HCT116 (cell line): ENCODE data around the gene TFB1M. TPM values are rescaled to one million over a fixed set of nuclear protein-coding genes. Genes with fewer than 3 reads are reported as not detected.

ENCODE experiments used
- ATAC-seq: fragments of 200-7000 bp; cut with Tn5 transposase; 2 replicates; pipeline ENCODE4 v1.9.1; 2020; ENCODE audit warnings: mild to moderate bottlenecking, moderate library complexity
- BruUV-seq: library from RNA; stranded (reverse); fragments of 400-500 nt; replicated peaks from 2 replicates; lab custom pipeline; 2021; lab: Mats Ljungman, UMichigan
- CTCF ChIA-PET: fragments of 300-600 bp; sonication (Branson Sonifier 250); formaldehyde crosslinking; loops from one replicate; lab custom pipeline; 2021; ENCODE audit warnings: antibody characterized with exemption; lab: Charles Lee
- POLR2A ChIA-PET: fragments of 300-600, 350-600 bp; sonication (Branson Sonifier 250); formaldehyde crosslinking; loops from one replicate; lab custom pipeline; 2021; ENCODE audit warnings: antibody characterized with exemption; lab: Charles Lee
- RAD21 ChIA-PET, 2 experiments: fragments of 300-600 bp; sonication (Branson Sonifier 250); formaldehyde crosslinking; loops; one replicate each; lab custom pipeline; 2023; ENCODE audit warnings: low total read pairs in 2 of 2; ENCODE audit not compliant: uncharacterized antibody in 2 of 2, unreplicated experiment in 2 of 2, low non-redundant PET in 1 of 2; lab: Charles Lee
- DNase-seq: peaks from one replicate; pipeline ENCODE4 v3.0.0-alpha.2; 2010; ENCODE audit warnings: low read depth, low spot score
- H2AFZ ChIP-seq: fragments of 200-600 bp; shearing (Covaris generic), sonication (generic); 2 replicates; pipeline ENCODE4 v1.6.1; 2017; ENCODE audit warnings: low read depth, mixed run types, mixed read lengths, antibody characterized with exemption, low read length; ENCODE audit not compliant: poor library complexity, severe bottlenecking
- H3K27ac ChIP-seq: 2 replicates; pipeline ENCODE4 v1.5.1; 2012; ENCODE audit warnings: low read depth, low read length
- H3K27me3 ChIP-seq: fragments of 200-600 bp; sonication (generic); 2 replicates; pipeline ENCODE4 v1.6.1; 2016; ENCODE audit warnings: mixed run types, low read length, mixed read lengths; ENCODE audit not compliant: insufficient read depth
- H3K36me3 ChIP-seq, 2 experiments: fragments of 200-500 bp in 1 of 2; fragments of 200-600 bp in 1 of 2; sonication (Bioruptor generic) in 1 of 2; sonication (generic) in 1 of 2; 2 replicates each; pipeline versions ENCODE4 v1.5.1 to v1.6.1; 2014 to 2016; ENCODE audit warnings: low read length in 2 of 2, inconsistent platforms in 1 of 2, mixed read lengths in 1 of 2, mixed run types in 1 of 2; ENCODE audit not compliant: insufficient read depth in 2 of 2, control insufficient read depth in 1 of 2
- H3K4me1 ChIP-seq, 2 experiments: fragments of 200-600 bp in 1 of 2; sonication (generic) in 1 of 2; 2 replicates each; pipeline versions ENCODE4 v1.5.1 to v1.6.1; 2012 to 2017; ENCODE audit warnings: low read length in 2 of 2, inconsistent platforms in 1 of 2, mild to moderate bottlenecking in 1 of 2, mixed read lengths in 1 of 2, mixed run types in 1 of 2, moderate library complexity in 1 of 2; ENCODE audit not compliant: insufficient read depth in 2 of 2, control insufficient read depth in 1 of 2
- H3K4me2 ChIP-seq: fragments of 200-600 bp; sonication (generic); 2 replicates; pipeline ENCODE4 v1.6.1; 2017; ENCODE audit warnings: mixed run types, low read length, mixed read lengths
- H3K4me3 ChIP-seq, 2 experiments: fragments of 200-600 bp in 1 of 2; sonication (generic) in 1 of 2; replicated peaks in 1 of 2; 2 replicates each; pipeline ENCODE4 v1.5.1; 2011 to 2016; ENCODE audit warnings: low read length in 2 of 2, control low read depth in 1 of 2, low read depth in 1 of 2, mild to moderate bottlenecking in 1 of 2, mixed read lengths in 1 of 2, mixed run types in 1 of 2
- H3K79me2 ChIP-seq: fragments of 200-600 bp; sonication (generic); 2 replicates; pipeline ENCODE4 v1.6.1; 2017; ENCODE audit warnings: mild to moderate bottlenecking, mixed run types, low read length, moderate library complexity, mixed read lengths; ENCODE audit not compliant: insufficient read depth
- H3K9ac ChIP-seq: fragments of 200-600 bp; sonication (generic); 2 replicates; pipeline ENCODE4 v1.6.1; 2016; ENCODE audit warnings: low read length, mixed read lengths
- H3K9me2 ChIP-seq: fragments of 200-600 bp; sonication (generic), shearing (Covaris generic); 2 replicates; pipeline ENCODE4 v1.6.1; 2017; ENCODE audit warnings: mixed run types, mild to moderate bottlenecking, moderate library complexity; ENCODE audit not compliant: insufficient read depth
- H3K9me3 ChIP-seq, 2 experiments: fragments of 200-500 bp in 1 of 2; fragments of 200-600 bp in 1 of 2; sonication (Bioruptor generic) in 1 of 2; sonication (generic) in 1 of 2; 2 replicates each; pipeline ENCODE4 v1.6.1; 2014 to 2017; ENCODE audit warnings: low read length in 2 of 2, mixed read lengths in 2 of 2, inconsistent platforms in 1 of 2, low read depth in 1 of 2, mild to moderate bottlenecking in 1 of 2, mixed run types in 1 of 2, moderate library complexity in 1 of 2; ENCODE audit not compliant: control insufficient read depth in 1 of 2, insufficient read depth in 1 of 2
- H4K20me1 ChIP-seq: fragments of 200-600 bp; sonication (generic), shearing (Covaris generic); 2 replicates; pipeline ENCODE4 v1.6.1; 2017; ENCODE audit warnings: mixed run types, mild to moderate bottlenecking, moderate library complexity; ENCODE audit not compliant: insufficient read depth
- CBX3 ChIP-seq: IDR thresholded peaks from 2 replicates; pipeline ENCODE4 v1.6.1; 2012; ENCODE audit warnings: low read depth
- CEBPB ChIP-seq: IDR thresholded peaks from 2 replicates; pipeline ENCODE4 v1.6.1; 2012; ENCODE audit warnings: low read depth
- CTCF ChIP-seq, 3 experiments: fragments of 200-600 bp in 1 of 3; sonication (generic) in 1 of 3; IDR thresholded peaks in 2 of 3; conservative IDR thresholded peaks in 1 of 3; 2 replicates each; pipeline ENCODE4 v1.5.1; 2012 to 2017; ENCODE audit warnings: low read depth in 2 of 3, low read length in 2 of 3, antibody characterized with exemption in 1 of 3, borderline replicate concordance in 1 of 3, control low read depth in 1 of 3, mild to moderate bottlenecking in 1 of 3, mixed read lengths in 1 of 3, mixed run types in 1 of 3, moderate library complexity in 1 of 3; ENCODE audit not compliant: insufficient read depth in 1 of 3
- EGR1 ChIP-seq: IDR thresholded peaks from 2 replicates; pipeline ENCODE4 v1.6.1; 2012; ENCODE audit warnings: low read depth
- ELF1 ChIP-seq: IDR thresholded peaks from 2 replicates; pipeline ENCODE4 v1.6.1; 2012; ENCODE audit warnings: low read depth, borderline replicate concordance
- EZH2 ChIP-seq: fragments of 200-600 bp; sonication (generic); IDR thresholded peaks from 2 replicates; pipeline ENCODE4 v1.6.1; 2017; ENCODE audit warnings: antibody characterized with exemption, mixed run types
- MAX ChIP-seq: IDR thresholded peaks from 2 replicates; pipeline ENCODE4 v1.6.1; 2012
- POLR2A ChIP-seq: IDR thresholded peaks from 2 replicates; pipeline ENCODE4 v1.7.0; 2011; ENCODE audit warnings: borderline replicate concordance; ENCODE audit not compliant: insufficient read depth, insufficient read length; ENCODE audit errors: extremely low read depth
- POLR2AphosphoS5 ChIP-seq: IDR thresholded peaks from 2 replicates; pipeline ENCODE4 v1.6.1; 2011; ENCODE audit warnings: mild to moderate bottlenecking, low read depth, low read length, moderate library complexity
- REST ChIP-seq: IDR thresholded peaks from 2 replicates; pipeline ENCODE4 v1.6.1; 2012; ENCODE audit warnings: low read depth
- TCF7L2 ChIP-seq: IDR thresholded peaks from 2 replicates; pipeline ENCODE4 v1.7.0; 2011; ENCODE audit warnings: borderline replicate concordance, inconsistent platforms; ENCODE audit not compliant: insufficient read depth, insufficient read length; ENCODE audit errors: extremely low read depth
- YY1 ChIP-seq: IDR thresholded peaks from 2 replicates; pipeline ENCODE4 v1.6.1; 2011; ENCODE audit warnings: low read length, low read depth, moderate library complexity, mild to moderate bottlenecking; ENCODE audit not compliant: insufficient replicate concordance; ENCODE audit errors: extremely low read depth
- ZBTB33 ChIP-seq: IDR thresholded peaks from 2 replicates; pipeline ENCODE4 v1.6.1; 2011; ENCODE audit warnings: mild to moderate bottlenecking, low read length, moderate library complexity; ENCODE audit not compliant: insufficient replicate concordance; ENCODE audit errors: extremely low read depth
- intact Hi-C: fragments of 100-400 bp; cut with micrococcal nuclease; formaldehyde crosslinking; loops from 2 replicates; pipeline ENCODE4 v1.10.0; 2022
- total RNA-seq: library from RNA; stranded (reverse); gene quantifications from one replicate; pipeline ENCODE4 v1.2.1, GENCODE V29; 2021; ENCODE audit not compliant: unreplicated experiment

TFB1M gene
- total RNA-seq, 1 experiment from 2014 or later, result 43.8 TPM

- TF ChIP-seq CEBPB (no peak), YY1 (no peak), POLR2A (no peak), EZH2 (no peak), MAX (no peak)
- no peak for DNase-seq
- Histone ChIP-seq H3K27ac (no peak overlapping the region), H3K27me3 (no peaks in the 10 kb centered on the region), H3K9ac (no peak overlapping the region), H3K79me2 (peaks cover 43% of the 10 kb centered on the region), H4K20me1 (0 out of 2 replicates have a peak, but pooled peaks cover 3% of the 10 kb centered on the region), H3K4me3 (no peak overlapping the region), H2AFZ (no peak overlapping the region), H3K9me2 (no peaks in the 10 kb centered on the region), H3K9me3 (no peaks in the 10 kb centered on the region), H3K4me2 (no peak overlapping the region), H3K36me3 (peaks cover 28 to 30% of the 10 kb centered on the region in 2 experiments), H3K4me1 (peaks cover 0 to 5% of the 10 kb centered on the region in 2 experiments; a peak in 2 of 4 replicates)
- intact Hi-C loops, result no loop called here
- ATAC-seq, result no peak
- ChIA-PET POLR2A (no interaction called here), RAD21 (no interaction called here), CTCF (no interaction called here)
- no TSS peak for BruUV-seq
Observed at GRCh38 chr6:155309150-155309549, 5.1 kb downstream of the TFB1M start.

- Histone ChIP-seq H3K9ac (no peak overlapping the region), H3K9me2 (no peaks in the 10 kb centered on the region), H3K27me3 (no peaks in the 10 kb centered on the region), H3K36me3 (peaks cover 31 to 33% of the 10 kb centered on the region in 2 experiments), H3K4me1 (peaks cover 0 to 5% of the 10 kb centered on the region in 2 experiments; a peak in 2 of 4 replicates), H3K4me3 (no peak overlapping the region), H3K79me2 (peaks cover 25% of the 10 kb centered on the region), H3K9me3 (no peaks in the 10 kb centered on the region), H4K20me1 (0 out of 2 replicates have a peak, but pooled peaks cover 3% of the 10 kb centered on the region), H2AFZ (no peak overlapping the region), H3K4me2 (no peak overlapping the region), H3K27ac (no peak overlapping the region)
- ATAC-seq (no peak), DNase-seq (no peak)
- ChIA-PET CTCF (no interaction called here), RAD21 (no interaction called here), POLR2A (no interaction called here)
- no TSS peak for BruUV-seq
- intact Hi-C loops, result no loop called here
- no peak for TF ChIP-seq CBX3
- TF ChIP-seq ZBTB33, result no peak
- TF ChIP-seq POLR2AphosphoS5, result no peak
- no peak for TF ChIP-seq EGR1
- no peak for TF ChIP-seq ELF1
- no peak for TF ChIP-seq TCF7L2
- no peak for TF ChIP-seq REST
- TF ChIP-seq CTCF (IDR thresholded peaks at IDR 0.05 in 2 of 3, conservative IDR thresholded peaks at IDR 0.05 in 1 of 3; ENCODE audit: borderline replicate concordance in 1 of 3, insufficient read depth in 1 of 3, low read depth in 2 of 3, low read length in 2 of 3), result no peak
Observed at GRCh38 chr6:155306958-155307357, 7.3 kb downstream of the TFB1M start.
